HCT116 (cell line): ENCODE measurements around the gene TIMD4. TPM values are rescaled to one million over a fixed set of nuclear protein-coding genes. Genes with fewer than 3 reads are reported as not detected.

ENCODE experiments used
- ATAC-seq: fragments of 200-7000 bp; cut with Tn5 transposase; 2 replicates; pipeline ENCODE4 v1.9.1; 2020; ENCODE audit warnings: mild to moderate bottlenecking, moderate library complexity
- BruUV-seq: library from RNA; stranded (reverse); fragments of 400-500 nt; replicated peaks from 2 replicates; lab custom pipeline; 2021; lab: Mats Ljungman, UMichigan
- CTCF ChIA-PET: fragments of 300-600 bp; sonication (Branson Sonifier 250); formaldehyde crosslinking; loops from one replicate; lab custom pipeline; 2021; ENCODE audit warnings: antibody characterized with exemption; lab: Charles Lee
- POLR2A ChIA-PET: fragments of 300-600, 350-600 bp; sonication (Branson Sonifier 250); formaldehyde crosslinking; loops from one replicate; lab custom pipeline; 2021; ENCODE audit warnings: antibody characterized with exemption; lab: Charles Lee
- RAD21 ChIA-PET, 2 experiments: fragments of 300-600 bp; sonication (Branson Sonifier 250); formaldehyde crosslinking; loops; one replicate each; lab custom pipeline; 2023; ENCODE audit warnings: low total read pairs in 2 of 2; ENCODE audit not compliant: uncharacterized antibody in 2 of 2, unreplicated experiment in 2 of 2, low non-redundant PET in 1 of 2; lab: Charles Lee
- DNase-seq: peaks from one replicate; pipeline ENCODE4 v3.0.0-alpha.2; 2010; ENCODE audit warnings: low read depth, low spot score
- H2AFZ ChIP-seq: fragments of 200-600 bp; shearing (Covaris generic), sonication (generic); 2 replicates; pipeline ENCODE4 v1.6.1; 2017; ENCODE audit warnings: low read depth, mixed run types, mixed read lengths, antibody characterized with exemption, low read length; ENCODE audit not compliant: poor library complexity, severe bottlenecking
- H3K27ac ChIP-seq: 2 replicates; pipeline ENCODE4 v1.5.1; 2012; ENCODE audit warnings: low read depth, low read length
- H3K27me3 ChIP-seq: fragments of 200-600 bp; sonication (generic); 2 replicates; pipeline ENCODE4 v1.6.1; 2016; ENCODE audit warnings: mixed run types, low read length, mixed read lengths; ENCODE audit not compliant: insufficient read depth
- H3K36me3 ChIP-seq, 2 experiments: fragments of 200-500 bp in 1 of 2; fragments of 200-600 bp in 1 of 2; sonication (Bioruptor generic) in 1 of 2; sonication (generic) in 1 of 2; 2 replicates each; pipeline versions ENCODE4 v1.5.1 to v1.6.1; 2014 to 2016; ENCODE audit warnings: low read length in 2 of 2, inconsistent platforms in 1 of 2, mixed read lengths in 1 of 2, mixed run types in 1 of 2; ENCODE audit not compliant: insufficient read depth in 2 of 2, control insufficient read depth in 1 of 2
- H3K4me1 ChIP-seq, 2 experiments: fragments of 200-600 bp in 1 of 2; sonication (generic) in 1 of 2; 2 replicates each; pipeline versions ENCODE4 v1.5.1 to v1.6.1; 2012 to 2017; ENCODE audit warnings: low read length in 2 of 2, inconsistent platforms in 1 of 2, mild to moderate bottlenecking in 1 of 2, mixed read lengths in 1 of 2, mixed run types in 1 of 2, moderate library complexity in 1 of 2; ENCODE audit not compliant: insufficient read depth in 2 of 2, control insufficient read depth in 1 of 2
- H3K4me2 ChIP-seq: fragments of 200-600 bp; sonication (generic); 2 replicates; pipeline ENCODE4 v1.6.1; 2017; ENCODE audit warnings: mixed run types, low read length, mixed read lengths
- H3K4me3 ChIP-seq, 2 experiments: fragments of 200-600 bp in 1 of 2; sonication (generic) in 1 of 2; replicated peaks in 1 of 2; 2 replicates each; pipeline ENCODE4 v1.5.1; 2011 to 2016; ENCODE audit warnings: low read length in 2 of 2, control low read depth in 1 of 2, low read depth in 1 of 2, mild to moderate bottlenecking in 1 of 2, mixed read lengths in 1 of 2, mixed run types in 1 of 2
- H3K79me2 ChIP-seq: fragments of 200-600 bp; sonication (generic); 2 replicates; pipeline ENCODE4 v1.6.1; 2017; ENCODE audit warnings: mild to moderate bottlenecking, mixed run types, low read length, moderate library complexity, mixed read lengths; ENCODE audit not compliant: insufficient read depth
- H3K9ac ChIP-seq: fragments of 200-600 bp; sonication (generic); 2 replicates; pipeline ENCODE4 v1.6.1; 2016; ENCODE audit warnings: low read length, mixed read lengths
- H3K9me2 ChIP-seq: fragments of 200-600 bp; sonication (generic), shearing (Covaris generic); 2 replicates; pipeline ENCODE4 v1.6.1; 2017; ENCODE audit warnings: mixed run types, mild to moderate bottlenecking, moderate library complexity; ENCODE audit not compliant: insufficient read depth
- H3K9me3 ChIP-seq, 2 experiments: fragments of 200-500 bp in 1 of 2; fragments of 200-600 bp in 1 of 2; sonication (Bioruptor generic) in 1 of 2; sonication (generic) in 1 of 2; 2 replicates each; pipeline ENCODE4 v1.6.1; 2014 to 2017; ENCODE audit warnings: low read length in 2 of 2, mixed read lengths in 2 of 2, inconsistent platforms in 1 of 2, low read depth in 1 of 2, mild to moderate bottlenecking in 1 of 2, mixed run types in 1 of 2, moderate library complexity in 1 of 2; ENCODE audit not compliant: control insufficient read depth in 1 of 2, insufficient read depth in 1 of 2
- H4K20me1 ChIP-seq: fragments of 200-600 bp; sonication (generic), shearing (Covaris generic); 2 replicates; pipeline ENCODE4 v1.6.1; 2017; ENCODE audit warnings: mixed run types, mild to moderate bottlenecking, moderate library complexity; ENCODE audit not compliant: insufficient read depth
- EGR1 ChIP-seq: IDR thresholded peaks from 2 replicates; pipeline ENCODE4 v1.6.1; 2012; ENCODE audit warnings: low read depth
- ELF1 ChIP-seq: IDR thresholded peaks from 2 replicates; pipeline ENCODE4 v1.6.1; 2012; ENCODE audit warnings: low read depth, borderline replicate concordance
- JUND ChIP-seq: IDR thresholded peaks from 2 replicates; pipeline ENCODE4 v1.6.1; 2012
- POLR2AphosphoS5 ChIP-seq: IDR thresholded peaks from 2 replicates; pipeline ENCODE4 v1.6.1; 2011; ENCODE audit warnings: mild to moderate bottlenecking, low read depth, low read length, moderate library complexity
- REST ChIP-seq: IDR thresholded peaks from 2 replicates; pipeline ENCODE4 v1.6.1; 2012; ENCODE audit warnings: low read depth
- SP1 ChIP-seq: IDR thresholded peaks from 2 replicates; pipeline ENCODE4 v1.6.1; 2012; ENCODE audit warnings: low read depth
- SRF ChIP-seq: IDR thresholded peaks from 2 replicates; pipeline ENCODE4 v1.6.1; 2012; ENCODE audit warnings: low read depth
- TCF7L2 ChIP-seq: IDR thresholded peaks from 2 replicates; pipeline ENCODE4 v1.7.0; 2011; ENCODE audit warnings: borderline replicate concordance, inconsistent platforms; ENCODE audit not compliant: insufficient read depth, insufficient read length; ENCODE audit errors: extremely low read depth
- ZFX ChIP-seq: fragments of 450-650 bp; IDR thresholded peaks from 2 replicates; pipeline ENCODE4 v1.6.1; 2017
- intact Hi-C: fragments of 100-400 bp; cut with micrococcal nuclease; formaldehyde crosslinking; loops from 2 replicates; pipeline ENCODE4 v1.10.0; 2022
- total RNA-seq: library from RNA; stranded (reverse); gene quantifications from one replicate; pipeline ENCODE4 v1.2.1, GENCODE V29; 2021; ENCODE audit not compliant: unreplicated experiment
- TF ChIP-seq, protein P1 (sequence below), 3 experiments: fragments of 200-600 bp in 1 of 3; sonication (generic) in 1 of 3; IDR thresholded peaks in 2 of 3; conservative IDR thresholded peaks in 1 of 3; 2 replicates each; pipeline ENCODE4 v1.5.1; 2012 to 2017; ENCODE audit warnings: low read depth in 2 of 3, low read length in 2 of 3, antibody characterized with exemption in 1 of 3, borderline replicate concordance in 1 of 3, control low read depth in 1 of 3, mild to moderate bottlenecking in 1 of 3, mixed read lengths in 1 of 3, mixed run types in 1 of 3, moderate library complexity in 1 of 3; ENCODE audit not compliant: insufficient read depth in 1 of 3
- TF ChIP-seq, protein P2 (sequence below): IDR thresholded peaks from 2 replicates; pipeline ENCODE4 v1.6.1; 2012
- TF ChIP-seq, protein P3 (sequence below): IDR thresholded peaks from 2 replicates; pipeline ENCODE4 v1.6.1; 2011; ENCODE audit warnings: mild to moderate bottlenecking, low read length, moderate library complexity; ENCODE audit not compliant: insufficient replicate concordance; ENCODE audit errors: extremely low read depth
- TF ChIP-seq, protein P4 (sequence below): IDR thresholded peaks from 2 replicates; pipeline ENCODE4 v1.6.1; 2012

Gene TIMD4
- total RNA-seq, 1 experiment from 2014 or later, result not detected

- DNase-seq (no peak), ATAC-seq (no peak)
- no peaks in the 10 kb centered on the region for H4K20me1 ChIP-seq
- TF ChIP-seq ELF1 (no peak), SRF (no peak)
- no peaks in the 10 kb centered on the region for H3K9me3 ChIP-seq
- no peaks in the 10 kb centered on the region for H3K79me2 ChIP-seq
- H3K9me2 ChIP-seq, result no peaks in the 10 kb centered on the region
- ChIA-PET RAD21 (no interaction called here), CTCF (no interaction called here), POLR2A (no interaction called here)
- BruUV-seq, result no TSS peak
- H3K36me3 ChIP-seq, result no peaks in the 10 kb centered on the region
- no peak overlapping the region for H2AFZ ChIP-seq
- H3K4me1 ChIP-seq, result no peaks in the 10 kb centered on the region
- no peak overlapping the region for H3K4me3 ChIP-seq
- H3K4me2 ChIP-seq, result no peak overlapping the region
- H3K27ac ChIP-seq, result no peak overlapping the region
- H3K9ac ChIP-seq, result no peak overlapping the region
- peaks cover 48% of the 10 kb centered on the region for H3K27me3 ChIP-seq
- intact Hi-C loops, result no loop called here
These were observed 50.2 kb downstream of the TIMD4 start for GRCh38 chr5:156912869-156913268.

GRCh38 chr5:156909180-156909579 is 53.8 kb downstream of the TIMD4 start:
- CTCF ChIA-PET, result no interaction called here
- DNase-seq (no peak), ATAC-seq (no peak)
- POLR2A ChIA-PET, result no interaction called here
- RAD21 ChIA-PET, result no interaction called here
- BruUV-seq, result no TSS peak
- Histone ChIP-seq H3K36me3 (no peaks in the 10 kb centered on the region), H3K27me3 (peaks cover 38% of the 10 kb centered on the region), H3K4me2 (no peak overlapping the region), H3K9me2 (no peaks in the 10 kb centered on the region), H3K9ac (no peak overlapping the region), H3K9me3 (no peaks in the 10 kb centered on the region), H2AFZ (no peak overlapping the region), H3K4me1 (no peaks in the 10 kb centered on the region), H3K79me2 (no peaks in the 10 kb centered on the region), H3K4me3 (no peak overlapping the region), H4K20me1 (no peaks in the 10 kb centered on the region), H3K27ac (no peak overlapping the region)
- intact Hi-C loops, result no loop called here
- TF ChIP-seq TCF7L2, result no peak
- TF ChIP-seq, protein P1, sequence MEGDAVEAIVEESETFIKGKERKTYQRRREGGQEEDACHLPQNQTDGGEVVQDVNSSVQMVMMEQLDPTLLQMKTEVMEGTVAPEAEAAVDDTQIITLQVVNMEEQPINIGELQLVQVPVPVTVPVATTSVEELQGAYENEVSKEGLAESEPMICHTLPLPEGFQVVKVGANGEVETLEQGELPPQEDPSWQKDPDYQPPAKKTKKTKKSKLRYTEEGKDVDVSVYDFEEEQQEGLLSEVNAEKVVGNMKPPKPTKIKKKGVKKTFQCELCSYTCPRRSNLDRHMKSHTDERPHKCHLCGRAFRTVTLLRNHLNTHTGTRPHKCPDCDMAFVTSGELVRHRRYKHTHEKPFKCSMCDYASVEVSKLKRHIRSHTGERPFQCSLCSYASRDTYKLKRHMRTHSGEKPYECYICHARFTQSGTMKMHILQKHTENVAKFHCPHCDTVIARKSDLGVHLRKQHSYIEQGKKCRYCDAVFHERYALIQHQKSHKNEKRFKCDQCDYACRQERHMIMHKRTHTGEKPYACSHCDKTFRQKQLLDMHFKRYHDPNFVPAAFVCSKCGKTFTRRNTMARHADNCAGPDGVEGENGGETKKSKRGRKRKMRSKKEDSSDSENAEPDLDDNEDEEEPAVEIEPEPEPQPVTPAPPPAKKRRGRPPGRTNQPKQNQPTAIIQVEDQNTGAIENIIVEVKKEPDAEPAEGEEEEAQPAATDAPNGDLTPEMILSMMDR (IDR thresholded peaks at IDR 0.05 in 2 of 3, conservative IDR thresholded peaks at IDR 0.05 in 1 of 3; ENCODE audit: borderline replicate concordance in 1 of 3, insufficient read depth in 1 of 3, low read depth in 2 of 3, low read length in 2 of 3), result no peak
- TF ChIP-seq SP1, result no peak
- TF ChIP-seq JUND, result no peak
- TF ChIP-seq, protein P2, sequence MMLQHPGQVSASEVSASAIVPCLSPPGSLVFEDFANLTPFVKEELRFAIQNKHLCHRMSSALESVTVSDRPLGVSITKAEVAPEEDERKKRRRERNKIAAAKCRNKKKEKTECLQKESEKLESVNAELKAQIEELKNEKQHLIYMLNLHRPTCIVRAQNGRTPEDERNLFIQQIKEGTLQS, result no peak
- TF ChIP-seq, protein P3, sequence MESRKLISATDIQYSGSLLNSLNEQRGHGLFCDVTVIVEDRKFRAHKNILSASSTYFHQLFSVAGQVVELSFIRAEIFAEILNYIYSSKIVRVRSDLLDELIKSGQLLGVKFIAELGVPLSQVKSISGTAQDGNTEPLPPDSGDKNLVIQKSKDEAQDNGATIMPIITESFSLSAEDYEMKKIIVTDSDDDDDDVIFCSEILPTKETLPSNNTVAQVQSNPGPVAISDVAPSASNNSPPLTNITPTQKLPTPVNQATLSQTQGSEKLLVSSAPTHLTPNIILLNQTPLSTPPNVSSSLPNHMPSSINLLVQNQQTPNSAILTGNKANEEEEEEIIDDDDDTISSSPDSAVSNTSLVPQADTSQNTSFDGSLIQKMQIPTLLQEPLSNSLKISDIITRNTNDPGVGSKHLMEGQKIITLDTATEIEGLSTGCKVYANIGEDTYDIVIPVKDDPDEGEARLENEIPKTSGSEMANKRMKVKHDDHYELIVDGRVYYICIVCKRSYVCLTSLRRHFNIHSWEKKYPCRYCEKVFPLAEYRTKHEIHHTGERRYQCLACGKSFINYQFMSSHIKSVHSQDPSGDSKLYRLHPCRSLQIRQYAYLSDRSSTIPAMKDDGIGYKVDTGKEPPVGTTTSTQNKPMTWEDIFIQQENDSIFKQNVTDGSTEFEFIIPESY, result no peak
- TF ChIP-seq, protein P4, sequence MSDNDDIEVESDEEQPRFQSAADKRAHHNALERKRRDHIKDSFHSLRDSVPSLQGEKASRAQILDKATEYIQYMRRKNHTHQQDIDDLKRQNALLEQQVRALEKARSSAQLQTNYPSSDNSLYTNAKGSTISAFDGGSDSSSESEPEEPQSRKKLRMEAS, result no peak
- no peak for TF ChIP-seq EGR1
- no peak for TF ChIP-seq SRF
- no peak for TF ChIP-seq POLR2AphosphoS5
- TF ChIP-seq REST, result no peak
- no peak for TF ChIP-seq ZFX
